Measurements from ENCODE around the gene MAMDC4.

DNA sequence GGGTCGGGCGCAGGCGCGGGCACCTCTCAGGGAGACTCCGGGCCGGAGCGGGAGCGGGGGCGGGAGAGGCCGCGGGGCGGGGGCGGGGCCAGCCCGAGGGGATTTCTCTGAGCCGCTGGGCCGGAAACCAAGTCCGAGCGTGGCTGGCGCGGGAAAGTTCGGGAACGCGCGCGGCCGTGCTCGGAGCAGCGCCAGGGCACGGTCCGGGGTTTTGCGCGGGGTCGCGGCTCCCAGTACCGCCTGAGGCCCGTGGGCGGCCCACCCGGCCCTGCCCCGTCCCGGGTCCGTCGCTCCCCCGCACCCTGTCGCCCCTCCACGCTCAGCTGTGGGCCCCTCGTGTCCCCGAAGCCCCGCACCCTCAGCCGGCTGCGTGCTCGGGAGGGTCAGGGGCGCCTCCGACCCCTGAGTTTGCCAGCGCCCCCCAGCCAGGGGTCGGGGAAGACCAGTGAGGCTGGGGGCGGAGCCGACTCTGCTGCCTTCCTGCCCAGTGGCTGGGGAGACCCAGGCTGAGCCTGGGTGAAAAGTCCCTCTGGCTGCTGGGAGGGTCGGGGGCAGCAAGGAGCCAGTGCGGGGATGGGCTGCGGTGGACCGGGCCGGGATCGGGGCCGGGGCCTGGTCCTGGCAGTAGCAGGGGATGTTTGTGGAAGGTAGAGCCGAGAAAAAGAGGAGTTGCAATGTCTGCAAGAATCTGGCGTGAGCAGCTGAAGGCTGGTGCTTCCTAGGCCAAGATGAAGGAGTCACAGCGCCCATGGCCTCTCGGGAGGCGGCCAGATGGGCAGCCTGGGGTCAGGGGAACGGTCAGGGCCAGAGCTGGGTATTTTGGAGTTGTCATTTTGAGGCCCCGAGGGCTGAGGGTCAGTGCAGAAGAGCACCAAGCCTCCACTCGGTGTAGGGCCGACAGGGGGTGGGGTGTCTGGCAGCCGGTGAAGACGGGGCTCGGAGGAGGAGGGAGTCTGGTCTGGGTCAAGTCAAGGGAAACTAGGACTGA, 34.8 kb downstream of the MAMDC4 start:
- no peak for TF ChIP-seq EZH2phosphoT487 (IDR thresholded peaks at IDR 0.05; ENCODE audit: unreplicated experiment)
- TF ChIP-seq, protein P1, sequence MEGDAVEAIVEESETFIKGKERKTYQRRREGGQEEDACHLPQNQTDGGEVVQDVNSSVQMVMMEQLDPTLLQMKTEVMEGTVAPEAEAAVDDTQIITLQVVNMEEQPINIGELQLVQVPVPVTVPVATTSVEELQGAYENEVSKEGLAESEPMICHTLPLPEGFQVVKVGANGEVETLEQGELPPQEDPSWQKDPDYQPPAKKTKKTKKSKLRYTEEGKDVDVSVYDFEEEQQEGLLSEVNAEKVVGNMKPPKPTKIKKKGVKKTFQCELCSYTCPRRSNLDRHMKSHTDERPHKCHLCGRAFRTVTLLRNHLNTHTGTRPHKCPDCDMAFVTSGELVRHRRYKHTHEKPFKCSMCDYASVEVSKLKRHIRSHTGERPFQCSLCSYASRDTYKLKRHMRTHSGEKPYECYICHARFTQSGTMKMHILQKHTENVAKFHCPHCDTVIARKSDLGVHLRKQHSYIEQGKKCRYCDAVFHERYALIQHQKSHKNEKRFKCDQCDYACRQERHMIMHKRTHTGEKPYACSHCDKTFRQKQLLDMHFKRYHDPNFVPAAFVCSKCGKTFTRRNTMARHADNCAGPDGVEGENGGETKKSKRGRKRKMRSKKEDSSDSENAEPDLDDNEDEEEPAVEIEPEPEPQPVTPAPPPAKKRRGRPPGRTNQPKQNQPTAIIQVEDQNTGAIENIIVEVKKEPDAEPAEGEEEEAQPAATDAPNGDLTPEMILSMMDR (conservative IDR thresholded peaks at IDR 0.05; ENCODE audit: low read depth in 2 of 2), result no peak
- TF ChIP-seq, protein P2, sequence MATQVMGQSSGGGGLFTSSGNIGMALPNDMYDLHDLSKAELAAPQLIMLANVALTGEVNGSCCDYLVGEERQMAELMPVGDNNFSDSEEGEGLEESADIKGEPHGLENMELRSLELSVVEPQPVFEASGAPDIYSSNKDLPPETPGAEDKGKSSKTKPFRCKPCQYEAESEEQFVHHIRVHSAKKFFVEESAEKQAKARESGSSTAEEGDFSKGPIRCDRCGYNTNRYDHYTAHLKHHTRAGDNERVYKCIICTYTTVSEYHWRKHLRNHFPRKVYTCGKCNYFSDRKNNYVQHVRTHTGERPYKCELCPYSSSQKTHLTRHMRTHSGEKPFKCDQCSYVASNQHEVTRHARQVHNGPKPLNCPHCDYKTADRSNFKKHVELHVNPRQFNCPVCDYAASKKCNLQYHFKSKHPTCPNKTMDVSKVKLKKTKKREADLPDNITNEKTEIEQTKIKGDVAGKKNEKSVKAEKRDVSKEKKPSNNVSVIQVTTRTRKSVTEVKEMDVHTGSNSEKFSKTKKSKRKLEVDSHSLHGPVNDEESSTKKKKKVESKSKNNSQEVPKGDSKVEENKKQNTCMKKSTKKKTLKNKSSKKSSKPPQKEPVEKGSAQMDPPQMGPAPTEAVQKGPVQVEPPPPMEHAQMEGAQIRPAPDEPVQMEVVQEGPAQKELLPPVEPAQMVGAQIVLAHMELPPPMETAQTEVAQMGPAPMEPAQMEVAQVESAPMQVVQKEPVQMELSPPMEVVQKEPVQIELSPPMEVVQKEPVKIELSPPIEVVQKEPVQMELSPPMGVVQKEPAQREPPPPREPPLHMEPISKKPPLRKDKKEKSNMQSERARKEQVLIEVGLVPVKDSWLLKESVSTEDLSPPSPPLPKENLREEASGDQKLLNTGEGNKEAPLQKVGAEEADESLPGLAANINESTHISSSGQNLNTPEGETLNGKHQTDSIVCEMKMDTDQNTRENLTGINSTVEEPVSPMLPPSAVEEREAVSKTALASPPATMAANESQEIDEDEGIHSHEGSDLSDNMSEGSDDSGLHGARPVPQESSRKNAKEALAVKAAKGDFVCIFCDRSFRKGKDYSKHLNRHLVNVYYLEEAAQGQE (IDR thresholded peaks at IDR 0.05; ENCODE audit: unreplicated experiment), result no peak
- TF ChIP-seq POLR2AphosphoS5 (IDR thresholded peaks at IDR 0.05; ENCODE audit: low read depth), result no peak
- TF ChIP-seq ZNF114 (CRISPR knock-in tag; IDR thresholded peaks at IDR 0.05), result no peak
- TF ChIP-seq EZH2 (IDR thresholded peaks at IDR 0.05; ENCODE audit: low read depth, unreplicated experiment), result no peak

Data from GM23338 (cell line).